ENCODE results near the gene RC3H2.

DNA sequence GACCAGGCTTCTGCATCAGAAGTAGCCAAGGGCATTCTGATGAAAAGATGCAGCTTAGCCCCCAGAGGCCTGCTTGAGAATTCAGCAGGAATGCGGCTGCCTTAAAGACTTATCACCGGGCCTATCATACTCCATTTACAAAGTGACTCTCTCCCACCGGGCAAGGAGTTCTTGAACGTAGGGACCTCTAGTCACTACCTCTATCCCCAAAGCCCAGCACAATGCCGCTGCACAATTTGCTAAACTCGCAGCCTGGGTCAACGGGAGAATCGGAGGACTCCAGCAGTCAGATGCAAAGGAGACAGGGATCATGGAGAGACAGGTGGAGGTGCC, 77.4 kb downstream of the RC3H2 start:
- TF ChIP-seq MIER3 (CRISPR knock-in tag; IDR thresholded peaks at IDR 0.05; ENCODE audit: borderline replicate concordance) (no peak), ESRRA (CRISPR knock-in tag; IDR thresholded peaks at IDR 0.05; ENCODE audit: low read depth) (no peak), SMAD1 (CRISPR knock-in tag; IDR thresholded peaks at IDR 0.05; ENCODE audit: borderline replicate concordance, low read depth) (no peak)
- TF ChIP-seq, protein P1, sequence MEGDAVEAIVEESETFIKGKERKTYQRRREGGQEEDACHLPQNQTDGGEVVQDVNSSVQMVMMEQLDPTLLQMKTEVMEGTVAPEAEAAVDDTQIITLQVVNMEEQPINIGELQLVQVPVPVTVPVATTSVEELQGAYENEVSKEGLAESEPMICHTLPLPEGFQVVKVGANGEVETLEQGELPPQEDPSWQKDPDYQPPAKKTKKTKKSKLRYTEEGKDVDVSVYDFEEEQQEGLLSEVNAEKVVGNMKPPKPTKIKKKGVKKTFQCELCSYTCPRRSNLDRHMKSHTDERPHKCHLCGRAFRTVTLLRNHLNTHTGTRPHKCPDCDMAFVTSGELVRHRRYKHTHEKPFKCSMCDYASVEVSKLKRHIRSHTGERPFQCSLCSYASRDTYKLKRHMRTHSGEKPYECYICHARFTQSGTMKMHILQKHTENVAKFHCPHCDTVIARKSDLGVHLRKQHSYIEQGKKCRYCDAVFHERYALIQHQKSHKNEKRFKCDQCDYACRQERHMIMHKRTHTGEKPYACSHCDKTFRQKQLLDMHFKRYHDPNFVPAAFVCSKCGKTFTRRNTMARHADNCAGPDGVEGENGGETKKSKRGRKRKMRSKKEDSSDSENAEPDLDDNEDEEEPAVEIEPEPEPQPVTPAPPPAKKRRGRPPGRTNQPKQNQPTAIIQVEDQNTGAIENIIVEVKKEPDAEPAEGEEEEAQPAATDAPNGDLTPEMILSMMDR (CRISPR knock-in tag; IDR thresholded peaks at IDR 0.05): no peak
- TF ChIP-seq, protein P2, sequence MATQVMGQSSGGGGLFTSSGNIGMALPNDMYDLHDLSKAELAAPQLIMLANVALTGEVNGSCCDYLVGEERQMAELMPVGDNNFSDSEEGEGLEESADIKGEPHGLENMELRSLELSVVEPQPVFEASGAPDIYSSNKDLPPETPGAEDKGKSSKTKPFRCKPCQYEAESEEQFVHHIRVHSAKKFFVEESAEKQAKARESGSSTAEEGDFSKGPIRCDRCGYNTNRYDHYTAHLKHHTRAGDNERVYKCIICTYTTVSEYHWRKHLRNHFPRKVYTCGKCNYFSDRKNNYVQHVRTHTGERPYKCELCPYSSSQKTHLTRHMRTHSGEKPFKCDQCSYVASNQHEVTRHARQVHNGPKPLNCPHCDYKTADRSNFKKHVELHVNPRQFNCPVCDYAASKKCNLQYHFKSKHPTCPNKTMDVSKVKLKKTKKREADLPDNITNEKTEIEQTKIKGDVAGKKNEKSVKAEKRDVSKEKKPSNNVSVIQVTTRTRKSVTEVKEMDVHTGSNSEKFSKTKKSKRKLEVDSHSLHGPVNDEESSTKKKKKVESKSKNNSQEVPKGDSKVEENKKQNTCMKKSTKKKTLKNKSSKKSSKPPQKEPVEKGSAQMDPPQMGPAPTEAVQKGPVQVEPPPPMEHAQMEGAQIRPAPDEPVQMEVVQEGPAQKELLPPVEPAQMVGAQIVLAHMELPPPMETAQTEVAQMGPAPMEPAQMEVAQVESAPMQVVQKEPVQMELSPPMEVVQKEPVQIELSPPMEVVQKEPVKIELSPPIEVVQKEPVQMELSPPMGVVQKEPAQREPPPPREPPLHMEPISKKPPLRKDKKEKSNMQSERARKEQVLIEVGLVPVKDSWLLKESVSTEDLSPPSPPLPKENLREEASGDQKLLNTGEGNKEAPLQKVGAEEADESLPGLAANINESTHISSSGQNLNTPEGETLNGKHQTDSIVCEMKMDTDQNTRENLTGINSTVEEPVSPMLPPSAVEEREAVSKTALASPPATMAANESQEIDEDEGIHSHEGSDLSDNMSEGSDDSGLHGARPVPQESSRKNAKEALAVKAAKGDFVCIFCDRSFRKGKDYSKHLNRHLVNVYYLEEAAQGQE (IDR thresholded peaks at IDR 0.05; ENCODE audit: borderline replicate concordance in 1 of 2, low read depth in 1 of 2, low read length in 2 of 2): no peak
- TF ChIP-seq, protein P3, sequence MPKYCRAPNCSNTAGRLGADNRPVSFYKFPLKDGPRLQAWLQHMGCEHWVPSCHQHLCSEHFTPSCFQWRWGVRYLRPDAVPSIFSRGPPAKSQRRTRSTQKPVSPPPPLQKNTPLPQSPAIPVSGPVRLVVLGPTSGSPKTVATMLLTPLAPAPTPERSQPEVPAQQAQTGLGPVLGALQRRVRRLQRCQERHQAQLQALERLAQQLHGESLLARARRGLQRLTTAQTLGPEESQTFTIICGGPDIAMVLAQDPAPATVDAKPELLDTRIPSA (CRISPR knock-in tag; IDR thresholded peaks at IDR 0.05; ENCODE audit: borderline replicate concordance): no peak
- TF ChIP-seq, protein P4, sequence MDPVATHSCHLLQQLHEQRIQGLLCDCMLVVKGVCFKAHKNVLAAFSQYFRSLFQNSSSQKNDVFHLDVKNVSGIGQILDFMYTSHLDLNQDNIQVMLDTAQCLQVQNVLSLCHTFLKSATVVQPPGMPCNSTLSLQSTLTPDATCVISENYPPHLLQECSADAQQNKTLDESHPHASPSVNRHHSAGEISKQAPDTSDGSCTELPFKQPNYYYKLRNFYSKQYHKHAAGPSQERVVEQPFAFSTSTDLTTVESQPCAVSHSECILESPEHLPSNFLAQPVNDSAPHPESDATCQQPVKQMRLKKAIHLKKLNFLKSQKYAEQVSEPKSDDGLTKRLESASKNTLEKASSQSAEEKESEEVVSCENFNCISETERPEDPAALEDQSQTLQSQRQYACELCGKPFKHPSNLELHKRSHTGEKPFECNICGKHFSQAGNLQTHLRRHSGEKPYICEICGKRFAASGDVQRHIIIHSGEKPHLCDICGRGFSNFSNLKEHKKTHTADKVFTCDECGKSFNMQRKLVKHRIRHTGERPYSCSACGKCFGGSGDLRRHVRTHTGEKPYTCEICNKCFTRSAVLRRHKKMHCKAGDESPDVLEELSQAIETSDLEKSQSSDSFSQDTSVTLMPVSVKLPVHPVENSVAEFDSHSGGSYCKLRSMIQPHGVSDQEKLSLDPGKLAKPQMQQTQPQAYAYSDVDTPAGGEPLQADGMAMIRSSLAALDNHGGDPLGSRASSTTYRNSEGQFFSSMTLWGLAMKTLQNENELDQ (CRISPR knock-in tag; IDR thresholded peaks at IDR 0.05; ENCODE audit: borderline replicate concordance): no peak
